Caco-2 (cell line): ENCODE results near the gene AQP5. TPM values are rescaled to one million over a fixed set of nuclear protein-coding genes. Genes with fewer than 3 reads are reported as not detected.

Source experiments
- BruUV-seq: library from RNA; stranded (reverse); fragments of 400-500 nt; replicated peaks from 2 replicates; lab custom pipeline; 2021; lab: Mats Ljungman, UMichigan
- CTCF ChIA-PET: fragments of 300-600 bp; sonication (Branson Sonifier 250); formaldehyde crosslinking; loops from one replicate; lab custom pipeline; 2022; ENCODE audit warnings: antibody characterized with exemption; lab: Charles Lee
- POLR2A ChIA-PET: fragments of 300-600 bp; sonication (Branson Sonifier 250); formaldehyde crosslinking; loops from one replicate; lab custom pipeline; 2022; ENCODE audit warnings: antibody characterized with exemption; lab: Charles Lee
- DNase-seq, 2 experiments: peaks; one replicate each; pipeline versions ENCODE4 v3.0.0 to v3.0.0-alpha.2; 2020 to 2022
- H3K27me3 ChIP-seq: replicated peaks from 2 replicates; pipeline ENCODE4 v1.6.0; 2011; ENCODE audit warnings: low read length; ENCODE audit not compliant: control insufficient read depth, insufficient read depth
- H3K36me3 ChIP-seq: 2 replicates; pipeline ENCODE4 v1.5.1; 2011; ENCODE audit warnings: low read length; ENCODE audit not compliant: control insufficient read depth, insufficient read depth
- H3K4me1 ChIP-seq: fragments of 250-450 bp; sonication (Bioruptor Pico); 2 replicates; pipeline ENCODE4 v1.5.1; 2020; ENCODE audit warnings: mild to moderate bottlenecking
- H3K4me3 ChIP-seq: 2 replicates; pipeline ENCODE4 v1.5.1; 2011; ENCODE audit warnings: low read depth, mild to moderate bottlenecking, control low read depth, low read length
- H3K9me3 ChIP-seq: fragments of 250-450 bp; sonication (Bioruptor Pico); 2 replicates; pipeline ENCODE4 v1.5.1; 2020; ENCODE audit warnings: mild to moderate bottlenecking, moderate library complexity
- H3K27ac Mint-ChIP-seq: one replicate; pipeline ENCODE4 v1.8.0; 2022; ENCODE audit warnings: mixed read lengths; ENCODE audit not compliant: unreplicated experiment
- H3K27me3 Mint-ChIP-seq: one replicate; pipeline ENCODE4 v1.8.0; 2022; ENCODE audit warnings: mixed read lengths; ENCODE audit not compliant: insufficient read depth, unreplicated experiment
- H3K36me3 Mint-ChIP-seq: one replicate; pipeline ENCODE4 v1.8.0; 2022; ENCODE audit warnings: mild to moderate bottlenecking, mixed read lengths; ENCODE audit not compliant: insufficient read depth, unreplicated experiment
- H3K4me1 Mint-ChIP-seq: one replicate; pipeline ENCODE4 v1.8.0; 2022; ENCODE audit warnings: low read depth, mixed read lengths; ENCODE audit not compliant: unreplicated experiment
- H3K4me3 Mint-ChIP-seq: one replicate; pipeline ENCODE4 v1.8.0; 2022; ENCODE audit warnings: mild to moderate bottlenecking, moderate library complexity, mixed read lengths; ENCODE audit not compliant: unreplicated experiment
- H3K9me3 Mint-ChIP-seq: one replicate; pipeline ENCODE4 v1.8.0; 2022; ENCODE audit warnings: mixed read lengths; ENCODE audit not compliant: unreplicated experiment
- CTCF ChIP-seq, 2 experiments: fragments of 200-600 bp in 1 of 2; IDR thresholded peaks; 1 replicate in 1 of 2; 2 replicates in 1 of 2; pipeline versions ENCODE4 v1.5.1 to v1.8.0; 2011 to 2022; ENCODE audit warnings: antibody characterized with exemption in 1 of 2, control low read depth in 1 of 2, inconsistent platforms in 1 of 2, low read depth in 1 of 2, low read length in 1 of 2, mild to moderate bottlenecking in 1 of 2, moderate library complexity in 1 of 2; ENCODE audit not compliant: insufficient read depth in 1 of 2, severe bottlenecking in 1 of 2, unreplicated experiment in 1 of 2
- intact Hi-C: fragments of 100-400 bp; cut with micrococcal nuclease; formaldehyde crosslinking; loops from one replicate; pipeline ENCODE4 v1.10.0; 2022; ENCODE audit not compliant: unreplicated experiment
- total RNA-seq: library from RNA; stranded (reverse); gene quantifications from 2 replicates; pipeline ENCODE4 v1.2.3, GENCODE V29; 2022

Gene AQP5
- total RNA-seq, 1 experiment from 2014 or later = not detected

- no TSS peak for BruUV-seq
- Histone ChIP-seq H3K4me1 (no peaks in the 10 kb centered on the region; the same call in 1 of the 2 replicates), H3K27me3 (no peaks in the 10 kb centered on the region), H3K4me3 (no peak within 1 kb of the TSS), H3K36me3 (no peaks in the 10 kb centered on the region), H3K9me3 (no peaks in the 10 kb centered on the region)
- ChIA-PET CTCF (interaction anchor here (1.0 to 1.9 kb wide), 2 partner anchors 83 to 105 kb away, joined by 3 to 7 read pairs; no protein-coding TSS in a partner anchor), POLR2A (no interaction called here)
- peaks cover 7% of the 10 kb centered on the region for H3K4me1 Mint-ChIP-seq
- no peak within 1 kb of the TSS for H3K4me3 Mint-ChIP-seq
- no peaks in the 10 kb centered on the region for H3K36me3 Mint-ChIP-seq
- no peaks in the 10 kb centered on the region for H3K27me3 Mint-ChIP-seq
- no peaks in the 10 kb centered on the region for H3K9me3 Mint-ChIP-seq
- no peak for DNase-seq
- TF ChIP-seq CTCF (IDR thresholded peaks at IDR 0.05; ENCODE audit: insufficient read depth in 1 of 2, low read depth in 1 of 2, low read length in 1 of 2, severe bottlenecking in 1 of 2, unreplicated experiment in 1 of 2) = no peak
- intact Hi-C loops = no loop called here
- H3K27ac Mint-ChIP-seq = no peak within 1 kb of the TSS
Measured at GRCh38 chr12:49972641-49973360, 11.1 kb downstream of the AQP5 start, which contains the start of gene AQP6. AQP6 (plus strand) TSS chr12:49972947; CDS start chr12:49973174, 227 bp downstream.

GRCh38 chr12:49973361-49973830, 11.7 kb downstream of the AQP5 start:
- ChIA-PET CTCF (interaction anchor here (1.0 to 1.1 kb wide), 2 partner anchors 83 to 106 kb away, joined by 3 to 11 read pairs; no protein-coding TSS in a partner anchor), POLR2A (no interaction called here)
- no peak for DNase-seq
- no peaks in the 10 kb centered on the region; the same call in 1 of the 2 replicates for H3K4me1 ChIP-seq
- H3K27me3 Mint-ChIP-seq = no peaks in the 10 kb centered on the region
- no peak overlapping the region for H3K4me3 ChIP-seq
- no peak for TF ChIP-seq CTCF (IDR thresholded peaks at IDR 0.05; ENCODE audit: insufficient read depth in 1 of 2, low read depth in 1 of 2, low read length in 1 of 2, severe bottlenecking in 1 of 2, unreplicated experiment in 1 of 2)
- peaks cover 7% of the 10 kb centered on the region for H3K4me1 Mint-ChIP-seq
- H3K36me3 Mint-ChIP-seq = no peaks in the 10 kb centered on the region
- no peak overlapping the region for H3K27ac Mint-ChIP-seq
- H3K36me3 ChIP-seq = no peaks in the 10 kb centered on the region
- no peak overlapping the region for H3K4me3 Mint-ChIP-seq
- BruUV-seq = no TSS peak
- no peaks in the 10 kb centered on the region for H3K9me3 Mint-ChIP-seq
- H3K27me3 ChIP-seq = no peaks in the 10 kb centered on the region
- no peaks in the 10 kb centered on the region for H3K9me3 ChIP-seq
- intact Hi-C loops = no loop called here

- Histone ChIP-seq H3K9me3 (no peaks in the 10 kb centered on the region), H3K36me3 (no peaks in the 10 kb centered on the region), H3K4me1 (no peaks in the 10 kb centered on the region; the same call in 1 of the 2 replicates), H3K4me3 (no peak overlapping the region), H3K27me3 (no peaks in the 10 kb centered on the region)
- Mint-ChIP-seq H3K27ac (no peak overlapping the region), H3K9me3 (no peaks in the 10 kb centered on the region), H3K4me3 (no peak overlapping the region), H3K4me1 (peaks cover 7% of the 10 kb centered on the region), H3K27me3 (no peaks in the 10 kb centered on the region), H3K36me3 (no peaks in the 10 kb centered on the region)
- BruUV-seq = no TSS peak
- ChIA-PET POLR2A (no interaction called here), CTCF (interaction anchor here (0.5 to 1.1 kb wide), 11 partner anchors 16 to 233 kb away, joined by 3 to 11 read pairs (median 3); partner anchors contain the start of gene TMBIM6)
- DNase-seq = peak in 1 of 2 experiments; percentile 68
- intact Hi-C loops = loop anchor here (2.0 kb wide), 1 partner anchor 83 kb away; the partner anchor contains the start of gene ASIC1
- peak; percentile 48 to 59 for TF ChIP-seq CTCF (IDR thresholded peaks at IDR 0.05; ENCODE audit: insufficient read depth in 1 of 2, low read depth in 1 of 2, low read length in 1 of 2, severe bottlenecking in 1 of 2, unreplicated experiment in 1 of 2)
Measured at GRCh38 chr12:49974231-49974675, 12.6 kb downstream of the AQP5 start.
